Measurements from ENCODE around the gene MRLN. TPM values are rescaled to one million over a fixed set of nuclear protein-coding genes. Genes with fewer than 3 reads are reported as not detected.
"Not testable (repeated sequence)": the region's sequence is repeated elsewhere in the genome, so short reads cannot be mapped to it uniquely, and the experiment has no call there.

MRLN gene
- total RNA-seq, 1 donor from 2014 or later: not detected

DNA sequence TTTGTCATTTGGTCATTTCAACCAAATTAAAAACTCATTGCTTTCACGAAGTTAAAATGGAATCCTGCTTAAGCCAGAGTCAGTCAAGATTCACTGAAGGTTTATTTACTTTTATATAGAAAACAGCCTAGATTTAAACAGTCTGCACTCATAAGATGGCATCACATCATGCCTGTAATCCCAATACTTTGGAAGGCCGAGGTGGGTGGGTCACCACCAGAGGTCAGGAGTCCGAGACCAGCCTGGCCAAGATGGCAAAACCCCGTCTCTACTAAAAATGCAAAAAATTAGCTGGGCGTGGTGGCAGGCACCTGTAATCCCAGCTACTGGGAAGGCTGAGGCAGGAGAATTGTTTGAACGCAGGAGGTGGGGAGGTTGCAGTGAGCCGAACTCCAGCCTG is 33.8 kb upstream of the MRLN start:
- H3K27me3 ChIP-seq (ENCODE audit: low read depth); H3K4me3 ChIP-seq; H3K4me1 ChIP-seq; H3K9me3 ChIP-seq (replicated peaks); DNase-seq; H3K27ac ChIP-seq (replicated peaks); intact Hi-C loops (cut with micrococcal nuclease): not testable (repeated sequence)
- peaks cover 17% of the 10 kb centered on the region for H3K36me3 ChIP-seq

DNA sequence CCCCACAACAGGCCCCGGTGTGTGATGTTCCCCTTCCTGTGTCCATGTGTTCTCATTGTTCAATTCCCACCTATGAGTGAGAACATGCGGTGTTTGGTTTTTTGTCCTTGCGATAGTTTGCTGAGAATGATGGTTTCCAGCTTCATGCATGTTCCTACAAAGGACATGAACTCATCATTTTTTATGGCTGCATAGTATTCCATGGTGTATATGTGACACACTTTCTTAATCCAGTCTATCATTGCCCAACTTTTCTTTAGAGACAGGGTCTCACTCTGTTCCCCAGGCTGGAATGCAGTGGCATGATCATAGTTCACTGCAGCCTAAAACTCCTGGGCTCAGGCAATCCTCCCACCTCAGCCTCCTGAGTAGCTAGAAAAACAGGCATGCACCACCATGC is 32.2 kb upstream of the MRLN start:
- DNase-seq; intact Hi-C loops (cut with micrococcal nuclease); H3K4me3 ChIP-seq; H3K27me3 ChIP-seq (ENCODE audit: low read depth); H3K9me3 ChIP-seq (replicated peaks); H3K36me3 ChIP-seq; H3K27ac ChIP-seq (replicated peaks); H3K4me1 ChIP-seq: not testable (repeated sequence)

DNA sequence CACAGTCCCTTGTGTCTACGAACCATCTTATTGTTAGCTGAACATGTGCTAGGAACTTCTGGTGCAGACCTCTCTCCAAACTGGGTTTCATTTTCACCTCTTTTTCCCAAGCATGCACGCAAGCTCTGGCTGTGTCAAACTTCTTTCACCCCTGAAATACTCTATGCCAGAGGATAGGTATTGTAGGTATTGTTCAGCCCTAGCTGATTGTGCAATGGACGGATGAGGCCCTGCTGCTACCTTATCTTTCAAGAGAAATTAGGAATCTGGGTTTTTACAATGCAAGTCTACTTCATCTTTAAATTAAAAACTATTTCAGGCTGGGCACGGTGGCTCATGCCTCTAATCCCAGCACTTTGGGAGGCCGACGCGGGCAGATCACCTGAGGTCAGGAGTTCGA is 28.3 kb upstream of the MRLN start:
- Histone ChIP-seq H3K9me3 (replicated peaks) (no peaks in the 10 kb centered on the region), H3K36me3 (no peaks in the 10 kb centered on the region), H3K27ac (replicated peaks) (no peak overlapping the region), H3K27me3 (ENCODE audit: low read depth) (no peaks in the 10 kb centered on the region), H3K4me3 (no peak overlapping the region), H3K4me1 (no peaks in the 10 kb centered on the region)
- TF ChIP-seq, protein P1, sequence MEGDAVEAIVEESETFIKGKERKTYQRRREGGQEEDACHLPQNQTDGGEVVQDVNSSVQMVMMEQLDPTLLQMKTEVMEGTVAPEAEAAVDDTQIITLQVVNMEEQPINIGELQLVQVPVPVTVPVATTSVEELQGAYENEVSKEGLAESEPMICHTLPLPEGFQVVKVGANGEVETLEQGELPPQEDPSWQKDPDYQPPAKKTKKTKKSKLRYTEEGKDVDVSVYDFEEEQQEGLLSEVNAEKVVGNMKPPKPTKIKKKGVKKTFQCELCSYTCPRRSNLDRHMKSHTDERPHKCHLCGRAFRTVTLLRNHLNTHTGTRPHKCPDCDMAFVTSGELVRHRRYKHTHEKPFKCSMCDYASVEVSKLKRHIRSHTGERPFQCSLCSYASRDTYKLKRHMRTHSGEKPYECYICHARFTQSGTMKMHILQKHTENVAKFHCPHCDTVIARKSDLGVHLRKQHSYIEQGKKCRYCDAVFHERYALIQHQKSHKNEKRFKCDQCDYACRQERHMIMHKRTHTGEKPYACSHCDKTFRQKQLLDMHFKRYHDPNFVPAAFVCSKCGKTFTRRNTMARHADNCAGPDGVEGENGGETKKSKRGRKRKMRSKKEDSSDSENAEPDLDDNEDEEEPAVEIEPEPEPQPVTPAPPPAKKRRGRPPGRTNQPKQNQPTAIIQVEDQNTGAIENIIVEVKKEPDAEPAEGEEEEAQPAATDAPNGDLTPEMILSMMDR (IDR thresholded peaks at IDR 0.05; ENCODE audit: borderline replicate concordance): no peak
- no peak for DNase-seq
- intact Hi-C loops (cut with micrococcal nuclease): no loop called here

DNA sequence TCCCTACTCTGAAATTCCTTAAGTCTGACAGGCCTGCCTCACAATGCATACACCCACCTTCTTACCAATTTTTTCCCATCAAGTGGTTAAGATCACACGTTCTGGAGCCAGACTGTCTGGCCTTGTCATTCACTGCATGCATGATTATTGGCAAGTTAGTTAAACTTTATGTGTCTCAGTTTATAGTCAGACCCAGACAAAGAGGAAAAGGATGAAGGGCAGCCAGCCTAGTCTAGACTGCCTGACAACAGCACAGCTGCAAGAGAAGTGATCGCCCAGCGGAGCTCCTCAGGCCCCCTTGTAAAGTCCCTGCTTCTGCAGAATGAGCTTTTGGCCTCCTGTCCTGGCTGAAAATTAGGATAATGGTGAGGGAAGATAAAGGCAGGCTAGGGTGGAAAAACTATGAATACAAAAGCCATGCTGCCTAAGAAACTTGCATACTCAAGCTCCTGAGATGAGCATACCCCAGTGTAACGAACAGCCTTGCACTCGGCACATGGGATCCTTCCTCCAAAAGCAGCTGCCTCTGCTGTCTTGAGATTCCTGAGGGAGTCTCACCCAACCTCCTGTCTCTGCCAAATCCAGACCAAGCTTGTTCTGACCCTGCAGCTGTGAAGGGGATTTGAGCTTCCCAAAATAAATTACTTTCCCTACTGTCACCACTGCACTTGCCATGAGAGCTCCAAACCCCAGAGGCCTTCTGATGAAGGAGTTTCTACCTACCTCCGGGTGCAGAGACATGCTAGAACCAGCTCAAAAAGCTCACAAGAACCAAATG is 26.7 kb upstream of the MRLN start:
- TF ChIP-seq, protein P1 (IDR thresholded peaks at IDR 0.05; ENCODE audit: borderline replicate concordance): no peak
- Histone ChIP-seq H3K9me3 (replicated peaks) (no peaks in the 10 kb centered on the region), H3K4me1 (no peaks in the 10 kb centered on the region), H3K4me3 (no peak overlapping the region), H3K27ac (replicated peaks) (no peak overlapping the region), H3K36me3 (no peaks in the 10 kb centered on the region), H3K27me3 (ENCODE audit: low read depth) (no peaks in the 10 kb centered on the region)
- intact Hi-C loops (cut with micrococcal nuclease): no loop called here
- DNase-seq: no peak

DNA sequence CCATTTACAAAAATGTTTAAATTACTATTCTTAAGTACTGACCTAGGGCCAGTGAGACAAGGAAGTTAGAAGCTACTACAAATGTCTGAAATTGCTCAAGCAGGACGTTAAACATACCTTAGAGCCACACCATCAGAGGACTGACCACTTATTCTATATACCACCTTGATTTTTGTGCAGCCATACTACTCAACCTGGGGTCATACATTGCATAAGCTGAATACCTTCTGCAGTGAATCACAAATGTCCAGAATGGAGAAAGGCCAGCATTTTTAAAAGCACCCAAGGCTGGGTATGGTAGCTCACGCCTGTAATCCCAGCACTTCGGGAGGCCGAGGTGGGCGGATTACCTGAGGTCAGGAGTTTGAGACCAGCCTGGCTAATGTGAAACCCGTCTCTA is 21.2 kb upstream of the MRLN start:
- TF ChIP-seq, protein P1 (IDR thresholded peaks at IDR 0.05; ENCODE audit: borderline replicate concordance): no peak
- no peak for DNase-seq
- no peaks in the 10 kb centered on the region for H3K36me3 ChIP-seq
- no peak overlapping the region for H3K4me3 ChIP-seq
- intact Hi-C loops (cut with micrococcal nuclease): no loop called here
- H3K27me3 ChIP-seq (ENCODE audit: low read depth): no peaks in the 10 kb centered on the region
- H3K9me3 ChIP-seq (replicated peaks): no peaks in the 10 kb centered on the region
- no peaks in the 10 kb centered on the region for H3K4me1 ChIP-seq
- H3K27ac ChIP-seq (replicated peaks): no peak overlapping the region

DNA sequence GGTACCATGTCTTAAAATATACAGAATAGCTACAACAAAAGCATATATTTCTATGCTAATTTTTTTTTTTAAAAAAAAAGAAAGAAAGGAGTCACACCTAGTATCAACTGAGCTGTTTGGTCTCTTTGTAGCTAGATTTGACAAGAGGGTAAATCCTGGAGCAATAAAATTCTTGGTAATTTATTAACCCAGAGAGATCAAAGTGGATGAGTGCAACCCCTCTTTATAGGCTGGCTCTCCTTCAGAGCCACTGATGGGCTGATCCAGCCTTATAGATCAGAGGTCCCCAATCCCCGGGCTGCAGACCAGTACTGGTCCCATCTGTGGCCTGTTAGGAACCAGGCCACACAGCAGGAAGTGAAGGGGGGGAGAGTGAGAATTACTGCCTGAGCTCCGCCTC is 19.8 kb upstream of the MRLN start:
- intact Hi-C loops (cut with micrococcal nuclease): no loop called here

More for the DNA sequence above, 19.8 kb upstream of the MRLN start:
- Histone ChIP-seq H3K27ac (replicated peaks) (no peak overlapping the region), H3K4me3 (no peak overlapping the region), H3K36me3 (no peaks in the 10 kb centered on the region), H3K4me1 (no peaks in the 10 kb centered on the region), H3K27me3 (ENCODE audit: low read depth) (no peaks in the 10 kb centered on the region), H3K9me3 (replicated peaks) (no peaks in the 10 kb centered on the region)
- TF ChIP-seq, protein P1 (IDR thresholded peaks at IDR 0.05; ENCODE audit: borderline replicate concordance): no peak
- no peak for DNase-seq

Data from left ventricle myocardium inferior (tissue), 1 donor.